Measurements from ENCODE around the gene RPEL1.
"Not testable (repeated sequence)": the region's sequence is repeated elsewhere in the genome, so short reads cannot be mapped to it uniquely, and the experiment has no call there.

GRCh38 chr10:103216362-103216761 is 29.3 kb upstream of the RPEL1 start:
- TF ChIP-seq POLR2AphosphoS5, CTCF (IDR thresholded peaks at IDR 0.05): not testable (repeated sequence)
